ENCODE results near the gene RHOT1. TPM values are rescaled to one million over a fixed set of nuclear protein-coding genes. Genes with fewer than 3 reads are reported as not detected.
A peak's percentile ranks its signal among the peaks of the same experiment; 100 is the strongest.
"Not testable (repeated sequence)": the region's sequence is repeated elsewhere in the genome, so short reads cannot be mapped to it uniquely, and the experiment has no call there.

The RHOT1 gene
- polyA plus RNA-seq, 4 donors = 23.2 to 61.5 (median 34.8) TPM

GRCh38 chr17:32117399-32117798, 24.9 kb upstream of the RHOT1 start:
- no peak for FAIRE-seq
- Histone ChIP-seq H3K27me3 (ENCODE audit: control insufficient read depth in 3 of 3, insufficient read depth in 3 of 3, low read length in 3 of 3) (no peaks in the 10 kb centered on the region), H3K9me3 (ENCODE audit: control insufficient read depth in 2 of 2, insufficient read depth in 1 of 2, low read depth in 1 of 2, low read length in 1 of 2) (peaks cover 0 to 10% of the 10 kb centered on the region in 2 donors), H3K27ac (ENCODE audit: low read depth in 1 of 3, low read length in 2 of 3) (no peak overlapping the region), H3K4me1 (ENCODE audit: control insufficient read depth in 3 of 3, insufficient read depth in 2 of 3, low read depth in 1 of 3, low read length in 2 of 3) (no peaks in the 10 kb centered on the region), H3K36me3 (ENCODE audit: control insufficient read depth in 3 of 3, insufficient read depth in 2 of 3, low read depth in 1 of 3, low read length in 3 of 3) (no peaks in the 10 kb centered on the region), H3K4me3 (ENCODE audit: low read depth in 1 of 3, low read length in 3 of 3) (no peak overlapping the region)
- WGBS, 3 donors = 17 to 50% (median 32%) methylated on average over 8 of the region's 8 CpGs
- DNase-seq = peak in 1 of 2 donors; percentile 49

GRCh38 chr17:32118088-32118487, 24.2 kb upstream of the RHOT1 start:
- H3K9me3 ChIP-seq (ENCODE audit: control insufficient read depth in 2 of 2, insufficient read depth in 1 of 2, low read depth in 1 of 2, low read length in 1 of 2) = not testable (repeated sequence)

GRCh38 chr17:32118835-32119234, 23.5 kb upstream of the RHOT1 start:
- H3K36me3 ChIP-seq (ENCODE audit: control insufficient read depth in 3 of 3, insufficient read depth in 2 of 3, low read depth in 1 of 3, low read length in 3 of 3) = no peaks in the 10 kb centered on the region
- FAIRE-seq = no peak
- H3K4me1 ChIP-seq (ENCODE audit: control insufficient read depth in 3 of 3, insufficient read depth in 2 of 3, low read depth in 1 of 3, low read length in 2 of 3) = no peaks in the 10 kb centered on the region
- WGBS, 3 donors = 86 to 90% (median 88%) methylated on average over 4 of the region's 4 CpGs
- no peak for DNase-seq
- H3K27me3 ChIP-seq (ENCODE audit: control insufficient read depth in 3 of 3, insufficient read depth in 3 of 3, low read length in 3 of 3) = no peaks in the 10 kb centered on the region
- H3K27ac ChIP-seq (ENCODE audit: low read depth in 1 of 3, low read length in 2 of 3) = no peak overlapping the region
- no peak overlapping the region for H3K4me3 ChIP-seq (ENCODE audit: low read depth in 1 of 3, low read length in 3 of 3)
- peaks cover 0 to 10% of the 10 kb centered on the region in 2 donors for H3K9me3 ChIP-seq (ENCODE audit: control insufficient read depth in 2 of 2, insufficient read depth in 1 of 2, low read depth in 1 of 2, low read length in 1 of 2)

More at GRCh38 chr17:32118088-32118487, 24.2 kb upstream of the RHOT1 start:
- not testable (repeated sequence) for FAIRE-seq; H3K4me1 ChIP-seq (ENCODE audit: control insufficient read depth in 3 of 3, insufficient read depth in 2 of 3, low read depth in 1 of 3, low read length in 2 of 3); H3K36me3 ChIP-seq (ENCODE audit: control insufficient read depth in 3 of 3, insufficient read depth in 2 of 3, low read depth in 1 of 3, low read length in 3 of 3); H3K4me3 ChIP-seq (ENCODE audit: low read depth in 1 of 3, low read length in 3 of 3); H3K27ac ChIP-seq (ENCODE audit: low read depth in 1 of 3, low read length in 2 of 3); H3K27me3 ChIP-seq (ENCODE audit: control insufficient read depth in 3 of 3, insufficient read depth in 3 of 3, low read length in 3 of 3); DNase-seq
- WGBS, 3 donors = 92 to 96% (median 94%) methylated on average over 3 of the region's 3 CpGs

- Histone ChIP-seq H3K9me3 (ENCODE audit: control insufficient read depth in 2 of 2, insufficient read depth in 1 of 2, low read depth in 1 of 2, low read length in 1 of 2) (peaks cover 0 to 10% of the 10 kb centered on the region in 2 donors), H3K27ac (ENCODE audit: low read depth in 1 of 3, low read length in 2 of 3) (no peak overlapping the region), H3K36me3 (ENCODE audit: control insufficient read depth in 3 of 3, insufficient read depth in 2 of 3, low read depth in 1 of 3, low read length in 3 of 3) (no peaks in the 10 kb centered on the region), H3K4me3 (ENCODE audit: low read depth in 1 of 3, low read length in 3 of 3) (no peak overlapping the region), H3K27me3 (ENCODE audit: control insufficient read depth in 3 of 3, insufficient read depth in 3 of 3, low read length in 3 of 3) (no peaks in the 10 kb centered on the region), H3K4me1 (ENCODE audit: control insufficient read depth in 3 of 3, insufficient read depth in 2 of 3, low read depth in 1 of 3, low read length in 2 of 3) (peaks cover 0 to 5% (median 0%) of the 10 kb centered on the region in 3 donors)
- FAIRE-seq = no peak
- no peak for DNase-seq
- 67 to 74% (median 73%) methylated on average over 4 of the region's 4 CpGs for WGBS, 3 donors
Observed at GRCh38 chr17:32120141-32120540, 22.2 kb upstream of the RHOT1 start.

GRCh38 chr17:32120716-32121115, 21.6 kb upstream of the RHOT1 start:
- 85 to 91% (median 87%) methylated on average over 3 of the region's 3 CpGs for WGBS, 3 donors
- H3K27me3 ChIP-seq (ENCODE audit: control insufficient read depth in 3 of 3, insufficient read depth in 3 of 3, low read length in 3 of 3) = no peaks in the 10 kb centered on the region
- H3K9me3 ChIP-seq (ENCODE audit: control insufficient read depth in 2 of 2, insufficient read depth in 1 of 2, low read depth in 1 of 2, low read length in 1 of 2) = peaks cover 0 to 10% of the 10 kb centered on the region in 2 donors
- no peak overlapping the region for H3K27ac ChIP-seq (ENCODE audit: low read depth in 1 of 3, low read length in 2 of 3)
- no peak overlapping the region for H3K4me3 ChIP-seq (ENCODE audit: low read depth in 1 of 3, low read length in 3 of 3)
- no peak for DNase-seq
- no peak for FAIRE-seq
- no peaks in the 10 kb centered on the region for H3K36me3 ChIP-seq (ENCODE audit: control insufficient read depth in 3 of 3, insufficient read depth in 2 of 3, low read depth in 1 of 3, low read length in 3 of 3)
- peaks cover 0 to 11% (median 5%) of the 10 kb centered on the region in 3 donors for H3K4me1 ChIP-seq (ENCODE audit: control insufficient read depth in 3 of 3, insufficient read depth in 2 of 3, low read depth in 1 of 3, low read length in 2 of 3)

GRCh38 chr17:32123782-32124181, 18.5 kb upstream of the RHOT1 start:
- H3K9me3 ChIP-seq (ENCODE audit: control insufficient read depth in 2 of 2, insufficient read depth in 1 of 2, low read depth in 1 of 2, low read length in 1 of 2) = peaks cover 0 to 10% of the 10 kb centered on the region in 2 donors
- no peak overlapping the region for H3K4me3 ChIP-seq (ENCODE audit: low read depth in 1 of 3, low read length in 3 of 3)
- H3K36me3 ChIP-seq (ENCODE audit: control insufficient read depth in 3 of 3, insufficient read depth in 2 of 3, low read depth in 1 of 3, low read length in 3 of 3) = no peaks in the 10 kb centered on the region
- no peak overlapping the region for H3K27ac ChIP-seq (ENCODE audit: low read depth in 1 of 3, low read length in 2 of 3)
- WGBS, 3 donors = 72 to 83% (median 81%) methylated on average over 6 of the region's 6 CpGs
- H3K27me3 ChIP-seq (ENCODE audit: control insufficient read depth in 3 of 3, insufficient read depth in 3 of 3, low read length in 3 of 3) = no peaks in the 10 kb centered on the region
- DNase-seq (no peak), FAIRE-seq (no peak)
- H3K4me1 ChIP-seq (ENCODE audit: control insufficient read depth in 3 of 3, insufficient read depth in 2 of 3, low read depth in 1 of 3, low read length in 2 of 3) = peaks cover 4 to 27% (median 7%) of the 10 kb centered on the region in 3 donors

- no peak overlapping the region for H3K4me3 ChIP-seq (ENCODE audit: low read depth in 1 of 3, low read length in 3 of 3)
- 40 to 73% (median 57%) methylated on average over 13 of the region's 13 CpGs for WGBS, 3 donors
- H3K4me1 ChIP-seq (ENCODE audit: control insufficient read depth in 3 of 3, insufficient read depth in 2 of 3, low read depth in 1 of 3, low read length in 2 of 3) = peaks cover 4 to 27% (median 7%) of the 10 kb centered on the region in 3 donors
- peak; percentile 61 to 84 for DNase-seq
- H3K9me3 ChIP-seq (ENCODE audit: control insufficient read depth in 2 of 2, insufficient read depth in 1 of 2, low read depth in 1 of 2, low read length in 1 of 2) = peaks cover 0 to 2% of the 10 kb centered on the region in 2 donors
- peak overlapping the region; percentile 74 to 88 (median 81) for H3K27ac ChIP-seq (ENCODE audit: low read depth in 1 of 3, low read length in 2 of 3)
- H3K27me3 ChIP-seq (ENCODE audit: control insufficient read depth in 3 of 3, insufficient read depth in 3 of 3, low read length in 3 of 3) = no peaks in the 10 kb centered on the region
- H3K36me3 ChIP-seq (ENCODE audit: control insufficient read depth in 3 of 3, insufficient read depth in 2 of 3, low read depth in 1 of 3, low read length in 3 of 3) = no peaks in the 10 kb centered on the region
- FAIRE-seq = no peak
Observed at GRCh38 chr17:32124985-32125847, 17.1 kb upstream of the RHOT1 start.

GRCh38 chr17:32125848-32126153, 16.5 kb upstream of the RHOT1 start:
- H3K36me3 ChIP-seq (ENCODE audit: control insufficient read depth in 3 of 3, insufficient read depth in 2 of 3, low read depth in 1 of 3, low read length in 3 of 3) = no peaks in the 10 kb centered on the region
- H3K4me3 ChIP-seq (ENCODE audit: low read depth in 1 of 3, low read length in 3 of 3) = no peak overlapping the region
- H3K27ac ChIP-seq (ENCODE audit: low read depth in 1 of 3, low read length in 2 of 3) = peak overlapping the region in 2 of 3 donors; percentile 74 to 81
- H3K9me3 ChIP-seq (ENCODE audit: control insufficient read depth in 2 of 2, insufficient read depth in 1 of 2, low read depth in 1 of 2, low read length in 1 of 2) = no peaks in the 10 kb centered on the region
- H3K27me3 ChIP-seq (ENCODE audit: control insufficient read depth in 3 of 3, insufficient read depth in 3 of 3, low read length in 3 of 3) = no peaks in the 10 kb centered on the region
- FAIRE-seq (no peak), DNase-seq (no peak)
- 89 to 95% (median 91%) methylated on average over 2 of the region's 2 CpGs for WGBS, 3 donors
- H3K4me1 ChIP-seq (ENCODE audit: control insufficient read depth in 3 of 3, insufficient read depth in 2 of 3, low read depth in 1 of 3, low read length in 2 of 3) = peaks cover 4 to 27% (median 7%) of the 10 kb centered on the region in 3 donors

Data from small intestine (tissue), 7 donors.